WTC11 (cell line): ENCODE results near the gene G0S2.

Experiments used
- CTCF ChIP-seq: fragments of 200-600 bp; IDR thresholded peaks from 2 replicates; pipeline ENCODE4 v1.8.0; 2022; ENCODE audit warnings: antibody characterized with exemption
- HMGA2 ChIP-seq: fragments of 250-450 bp; sonication (Bioruptor Pico); IDR thresholded peaks from 2 replicates; pipeline ENCODE4 v1.4.0; 2021; ENCODE audit warnings: mild to moderate bottlenecking, moderate library complexity

DNA sequence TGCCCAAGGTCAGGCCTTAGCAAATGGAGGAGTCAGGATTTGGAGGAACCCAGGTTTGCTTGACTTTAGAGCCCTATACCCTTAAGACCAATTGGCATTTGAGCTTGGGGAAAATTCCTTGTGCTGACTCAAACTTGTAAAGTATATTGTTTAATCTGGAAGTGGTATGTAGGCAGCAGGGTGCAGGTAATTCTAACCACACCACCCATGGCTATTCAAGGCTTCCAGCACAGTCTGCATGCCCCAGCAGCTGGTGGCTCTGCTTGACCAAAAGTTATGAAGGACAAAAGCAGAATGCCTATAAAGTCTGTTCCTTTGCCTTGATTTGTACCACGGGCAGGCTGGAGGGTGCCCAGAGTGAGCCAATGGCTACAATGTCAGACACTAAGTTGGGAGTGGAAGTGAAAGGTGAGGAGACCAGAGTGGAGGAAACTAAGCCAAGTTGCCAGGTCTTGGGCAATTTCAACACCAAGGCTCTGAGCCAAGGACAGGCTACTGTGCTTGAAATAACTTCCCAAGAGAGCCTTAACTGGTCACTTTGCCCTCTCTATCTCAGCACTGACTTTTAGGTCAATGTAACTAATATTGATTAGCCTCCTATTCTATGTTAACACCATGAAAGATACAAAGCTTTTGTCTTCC, 4.7 kb upstream of the G0S2 start:
- TF ChIP-seq CTCF (no peak), HMGA2 (CRISPR knock-in tag) (no peak)
